GM21515 (cell line): ENCODE results near the gene DIP2C.

Experiments used
- ATAC-seq: cut with Tn5 transposase; IDR thresholded peaks from one replicate; pipeline ENCODE4 v1.9.1; 2021; ENCODE audit not compliant: unreplicated experiment

Gene DIP2C

GRCh38 chr10:298033-298432, 391.4 kb downstream of the DIP2C start:
- no peak for ATAC-seq

- ATAC-seq: no peak
These were observed 391.9 kb downstream of the DIP2C start for GRCh38 chr10:297567-297966.

DNA sequence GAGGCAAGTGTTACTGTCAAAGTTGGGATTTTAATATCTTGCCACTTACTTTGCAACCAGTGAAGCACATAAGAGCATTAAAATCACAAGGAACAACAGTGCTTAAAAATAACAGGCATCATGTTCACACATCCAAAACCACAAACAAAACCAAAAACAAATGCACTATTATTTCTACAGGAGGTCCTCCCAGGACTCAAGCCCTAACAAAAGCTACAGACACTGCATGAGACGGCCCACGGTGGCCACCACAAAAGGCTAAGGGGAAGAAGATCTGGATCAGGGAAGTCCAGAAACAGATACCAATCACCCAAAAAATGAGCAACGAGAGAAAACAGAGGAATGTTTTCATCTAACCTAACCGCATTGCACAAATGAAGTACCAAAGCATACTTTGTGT, 395.8 kb downstream of the DIP2C start:
- ATAC-seq: no peak

DNA sequence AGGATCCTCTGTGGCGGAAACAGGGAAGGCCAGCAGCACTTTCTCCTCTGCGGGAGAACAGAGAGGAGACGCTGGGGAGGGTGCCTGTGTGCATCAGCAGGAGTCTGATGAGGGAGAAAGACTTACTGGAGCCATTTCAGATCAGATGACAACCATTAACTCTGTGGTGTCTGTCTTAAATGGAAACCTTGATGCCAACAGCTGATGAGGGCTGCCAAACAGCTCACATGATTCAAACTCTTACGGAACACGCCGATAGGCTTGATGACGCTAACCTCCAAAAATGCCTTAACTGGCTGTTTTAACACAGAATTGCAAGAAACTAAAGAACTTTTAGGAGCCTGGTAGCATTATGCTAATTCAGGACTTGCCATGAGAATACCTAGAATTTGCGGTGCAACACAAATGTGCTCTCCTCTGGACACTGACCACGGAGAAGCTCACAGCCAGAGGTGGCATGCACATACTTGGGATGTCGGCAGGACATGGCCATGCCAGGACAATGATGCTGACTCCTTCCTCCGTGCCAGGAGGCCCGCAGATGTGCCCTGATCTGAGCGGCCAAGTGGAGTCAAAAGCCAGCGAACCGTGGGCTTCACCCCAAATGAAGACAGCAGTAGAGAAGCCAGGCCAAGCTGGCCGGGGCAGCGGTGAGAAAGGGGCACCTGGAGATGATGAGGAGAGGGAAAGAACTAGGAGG, 399.3 kb downstream of the DIP2C start:
- ATAC-seq: no peak

GRCh38 chr10:289581-289980, 399.9 kb downstream of the DIP2C start:
- ATAC-seq: no peak

DNA sequence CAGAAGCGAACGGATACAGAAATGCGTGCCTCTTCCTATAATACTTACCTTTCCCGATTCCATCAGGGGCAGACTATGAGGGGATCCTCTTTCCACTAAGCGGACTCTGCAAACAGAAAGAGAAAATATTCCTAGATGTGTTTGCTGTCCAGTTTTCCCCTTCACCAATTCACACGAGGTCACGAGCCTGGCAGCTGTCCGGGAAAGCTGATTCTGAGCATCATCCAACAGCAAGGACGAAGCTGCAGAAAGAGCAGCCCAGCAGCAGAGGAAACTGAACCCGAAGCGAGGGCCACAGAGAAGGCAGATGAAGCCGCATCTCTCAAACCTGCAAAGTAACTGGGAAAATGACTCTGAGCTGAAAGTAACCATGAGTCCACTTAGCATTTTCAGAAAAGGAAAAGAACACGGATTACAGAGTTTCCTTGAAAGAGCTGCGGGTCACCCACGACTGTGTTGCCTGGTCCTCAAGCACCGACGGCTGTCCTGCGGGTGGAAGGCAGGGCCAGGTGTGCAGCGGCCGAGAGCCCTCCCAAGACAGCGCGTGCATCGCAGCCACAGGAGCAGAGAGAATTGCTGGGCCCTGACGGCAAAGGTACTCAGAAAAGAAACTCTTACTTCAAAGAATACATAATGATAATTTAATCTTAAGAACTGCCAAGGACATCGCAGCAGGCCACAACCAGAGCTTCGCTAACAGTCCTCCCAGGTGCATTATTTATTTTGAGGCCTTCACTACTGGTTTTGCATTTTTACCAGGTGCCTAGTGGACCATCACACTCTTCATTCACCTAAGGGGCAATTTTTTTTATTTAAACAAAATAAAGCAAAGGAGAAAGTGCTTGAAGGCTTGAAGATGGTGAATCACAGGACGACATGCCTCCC, 400.9 kb downstream of the DIP2C start:
- no peak for ATAC-seq

DNA sequence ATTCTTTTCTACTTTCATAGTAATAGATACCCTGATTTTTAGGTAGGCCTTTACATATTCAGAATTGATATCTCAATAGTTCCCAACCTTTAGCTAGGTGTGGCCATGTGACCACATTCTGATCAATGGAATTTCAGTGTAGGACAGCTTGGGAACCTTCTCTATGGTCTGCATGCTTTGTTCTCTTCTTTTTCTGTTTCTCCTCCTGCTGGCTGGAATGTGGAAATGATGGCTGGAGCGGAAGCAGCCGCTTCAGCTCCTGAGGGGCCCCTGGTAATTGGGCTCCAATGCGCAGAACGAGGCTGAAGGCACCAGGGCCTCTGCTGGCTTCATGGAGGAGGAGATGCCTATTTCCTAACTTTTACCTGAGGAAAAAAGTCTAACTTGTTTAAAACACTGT, 401.7 kb downstream of the DIP2C start:
- ATAC-seq: no peak

DNA sequence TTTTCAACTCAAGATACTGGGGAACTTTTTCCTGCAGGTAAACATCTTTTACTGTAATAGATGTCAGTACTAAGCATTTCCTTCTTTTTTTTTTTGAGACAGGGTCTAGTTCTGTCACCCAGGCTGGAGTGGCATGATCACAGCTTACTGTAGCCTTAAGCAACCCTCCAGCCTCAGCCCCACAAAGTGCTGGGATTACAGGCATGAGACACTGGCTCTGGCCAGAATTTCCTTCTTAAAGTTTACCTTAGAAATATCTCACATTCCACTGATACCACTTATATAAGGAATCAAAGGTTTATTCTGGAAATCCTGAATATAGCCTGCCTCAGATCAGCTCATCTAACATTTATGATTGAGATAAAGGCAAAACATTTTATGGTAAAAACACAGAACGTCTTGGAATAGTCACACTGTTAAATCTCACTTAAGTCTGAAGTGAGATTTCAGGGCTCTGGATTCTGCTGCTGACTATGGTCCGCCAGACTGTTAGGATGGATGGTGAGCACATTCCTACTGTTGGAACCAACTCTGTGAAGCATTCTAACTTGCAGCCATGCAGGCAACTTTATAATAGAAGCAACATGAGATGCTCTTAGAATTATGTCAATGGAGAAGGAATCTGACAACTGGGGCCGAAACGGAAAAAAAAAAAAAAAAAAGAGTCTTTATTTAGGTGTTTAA, 402.3 kb downstream of the DIP2C start:
- no peak for ATAC-seq

DNA sequence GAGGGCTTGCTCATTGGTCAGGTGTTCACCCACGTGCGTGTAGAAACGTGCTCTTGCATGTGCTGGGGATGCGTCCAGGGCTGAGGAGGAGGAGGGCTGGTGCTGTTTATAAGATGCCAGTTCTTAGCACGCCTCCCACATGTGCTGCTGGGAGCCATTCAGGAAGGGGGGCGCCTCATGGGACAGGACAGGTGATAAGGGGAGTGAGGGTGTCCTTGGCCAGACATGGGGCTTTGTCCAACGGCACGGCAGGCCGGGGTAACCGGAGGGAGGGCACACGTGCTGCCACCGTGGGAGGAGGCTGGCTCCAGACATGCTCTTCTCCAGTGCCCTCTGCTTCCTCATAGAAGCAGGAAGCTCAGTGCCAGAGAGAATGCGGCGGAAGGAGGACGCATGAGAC, 404.3 kb downstream of the DIP2C start:
- no peak for ATAC-seq

- ATAC-seq: peak; percentile 73
These were observed 405.5 kb downstream of the DIP2C start for GRCh38 chr10:283916-284356.

DNA sequence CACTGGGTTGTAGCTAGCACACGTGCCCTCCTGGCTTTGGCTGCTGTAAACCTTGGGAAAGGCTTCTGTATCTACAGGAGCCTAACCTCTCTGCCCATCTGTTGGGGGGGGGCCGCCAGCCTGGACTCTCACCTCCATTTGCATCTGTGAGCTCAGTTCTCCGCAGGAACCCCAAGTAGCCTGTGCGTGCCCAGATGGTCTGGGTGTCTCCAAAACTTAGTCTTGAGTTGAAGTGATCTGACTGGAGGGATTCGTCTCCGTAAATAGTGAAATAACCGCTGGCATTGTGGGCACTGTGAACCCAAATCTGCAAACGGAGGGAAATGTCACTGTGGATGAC, 406.4 kb downstream of the DIP2C start:
- ATAC-seq: no peak

- no peak for ATAC-seq
These were observed 407.0 kb downstream of the DIP2C start for GRCh38 chr10:282294-283139.

DNA sequence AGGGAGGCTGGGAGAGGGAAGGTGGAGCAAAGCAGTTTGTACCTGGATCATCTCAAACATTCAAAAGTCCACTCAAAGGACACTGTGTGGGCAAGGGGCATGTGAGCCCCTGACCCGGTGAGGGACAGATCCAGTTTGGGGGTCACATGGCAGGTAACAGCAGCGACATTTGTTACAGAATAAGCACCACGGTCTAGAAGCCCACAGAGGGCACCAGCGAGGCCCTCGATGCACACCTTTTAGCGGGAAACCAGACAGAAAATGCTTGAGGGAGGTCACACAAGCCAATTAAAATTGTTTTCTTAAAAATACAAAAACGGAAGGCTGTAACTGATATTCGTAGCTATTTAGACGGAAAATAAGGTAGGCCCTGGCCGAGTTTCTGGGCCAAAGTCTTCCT, 409.8 kb downstream of the DIP2C start:
- no peak for ATAC-seq

DNA sequence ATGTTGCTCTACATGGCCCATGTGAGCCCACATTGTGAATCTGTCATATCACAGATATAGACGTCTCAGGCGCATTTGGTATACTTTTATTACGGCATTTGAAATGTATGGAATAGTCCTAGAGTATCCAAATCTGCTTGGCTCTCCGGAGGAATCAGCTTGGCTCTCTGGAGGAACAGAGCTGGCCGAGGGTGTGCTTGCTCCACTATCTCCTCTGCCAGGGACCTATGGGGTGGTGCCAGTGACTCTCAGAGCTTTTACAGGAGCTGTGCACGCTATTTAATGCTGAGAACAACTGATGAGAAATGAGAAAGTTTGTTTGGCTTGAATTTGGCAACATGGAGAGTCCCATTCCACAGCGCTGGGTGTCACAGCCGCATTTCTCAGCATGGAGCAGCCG, 410.2 kb downstream of the DIP2C start:
- ATAC-seq: no peak

DNA sequence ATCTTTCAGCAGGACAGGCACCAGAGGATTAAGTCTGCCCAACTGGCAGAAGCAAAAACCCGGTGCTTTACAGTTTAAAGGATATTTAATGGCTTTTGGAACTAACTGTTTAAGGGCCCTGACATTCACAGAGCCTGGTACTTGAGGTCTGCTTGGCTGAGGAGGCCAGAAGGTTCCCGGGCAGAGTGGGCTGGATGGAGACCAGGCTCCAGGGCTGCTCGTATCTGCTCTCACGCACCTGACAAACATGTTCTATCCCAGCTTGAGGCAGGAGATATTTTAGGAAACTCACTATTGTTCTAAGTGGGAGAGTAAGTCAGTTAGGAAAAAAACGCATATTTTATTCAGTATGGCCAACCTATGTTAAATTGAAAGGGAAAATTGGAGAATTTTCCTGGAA, 410.8 kb downstream of the DIP2C start:
- no peak for ATAC-seq

DNA sequence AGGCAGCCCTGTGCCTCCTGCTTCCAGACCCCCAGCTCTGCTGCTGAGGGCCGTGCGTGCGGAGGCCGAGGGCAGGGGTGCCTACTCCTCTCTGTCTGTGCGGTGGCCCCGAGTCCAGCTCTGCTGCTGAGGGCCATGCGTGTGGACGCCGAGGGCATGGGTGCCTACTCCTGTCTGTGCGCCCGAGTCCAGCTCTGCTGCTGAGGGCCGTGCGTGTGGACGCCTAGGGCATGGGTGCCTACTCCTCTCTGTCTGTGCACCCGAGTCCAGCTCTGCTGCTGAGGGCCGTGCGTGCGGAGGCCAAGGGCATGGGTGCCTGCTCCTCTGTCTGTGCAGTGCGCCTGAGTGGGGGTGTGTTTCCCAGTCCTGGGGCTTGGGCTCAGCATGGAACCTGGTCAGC, 411.5 kb downstream of the DIP2C start:
- ATAC-seq: no peak

DNA sequence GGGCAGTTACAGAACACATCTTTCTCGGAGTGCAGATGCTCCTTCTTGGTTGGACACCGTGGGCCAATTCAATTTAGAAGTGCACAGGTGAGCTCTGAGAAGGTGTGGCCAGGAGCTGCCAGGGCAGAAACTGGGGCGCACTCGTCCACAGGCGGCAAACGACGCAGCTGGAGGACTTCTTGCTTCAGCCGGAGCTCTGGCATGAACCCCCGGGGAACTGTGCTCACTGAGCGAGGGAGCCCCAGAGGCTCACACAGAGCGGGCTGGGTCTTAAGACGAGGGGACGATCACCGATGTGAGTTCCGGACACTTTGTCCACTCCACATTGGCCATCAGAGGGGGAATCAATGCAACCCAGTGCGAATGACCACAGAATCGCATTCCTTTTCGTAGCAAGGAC, 413.8 kb downstream of the DIP2C start:
- no peak for ATAC-seq

GRCh38 chr10:274866-275265, 414.6 kb downstream of the DIP2C start:
- ATAC-seq: no peak

DNA sequence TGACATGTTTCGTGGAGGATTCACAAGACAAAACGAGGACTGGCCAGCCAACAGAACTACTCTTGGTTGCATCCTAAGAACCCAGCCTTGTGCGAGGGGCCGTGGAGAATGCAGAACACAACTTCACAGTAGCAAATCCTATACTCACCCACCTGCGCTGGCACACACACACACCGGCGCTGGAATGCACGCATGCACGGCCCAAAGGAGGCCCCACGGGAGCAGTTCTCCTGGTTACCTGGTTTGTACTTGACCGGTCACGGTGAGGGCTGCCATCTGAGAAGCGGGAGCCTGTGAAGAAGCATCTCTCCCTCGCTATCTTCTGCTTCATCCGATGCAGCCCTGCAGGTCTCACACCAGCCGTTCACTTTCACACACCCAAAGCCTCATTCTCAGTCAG, 416.4 kb downstream of the DIP2C start:
- ATAC-seq: no peak

GRCh38 chr10:271722-272121, 417.7 kb downstream of the DIP2C start:
- ATAC-seq: no peak

DNA sequence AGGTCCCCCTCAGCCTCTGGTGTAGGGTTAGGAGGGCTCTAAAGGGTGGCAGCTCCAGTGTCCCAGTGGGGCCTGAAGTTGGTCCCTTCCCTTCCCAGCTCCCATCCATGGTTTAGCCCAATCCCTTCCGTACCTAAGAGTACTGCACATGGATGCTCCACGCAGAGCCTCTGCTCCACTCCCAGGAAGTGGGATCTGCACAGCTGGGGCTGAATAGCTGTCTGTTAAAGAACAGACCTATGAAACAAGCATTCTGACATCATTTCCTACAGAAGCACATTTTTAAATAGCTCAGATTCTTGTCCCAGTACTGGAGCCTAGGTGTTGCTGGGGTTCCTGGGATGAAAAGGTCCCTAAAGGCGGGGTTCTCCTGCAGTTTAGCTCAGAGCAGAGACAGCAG, 418.3 kb downstream of the DIP2C start:
- ATAC-seq: no peak
